Osteocyte (in vitro differentiated cells): ENCODE measurements around the gene RGS16. TPM values are rescaled to one million over a fixed set of nuclear protein-coding genes. Genes with fewer than 3 reads are reported as not detected.
"Not testable (repeated sequence)": the region's sequence is repeated elsewhere in the genome, so short reads cannot be mapped to it uniquely, and the experiment has no call there.

Experiments used
- DNase-seq: peaks from one replicate; pipeline ENCODE4 v3.0.0; 2021; ENCODE audit warnings: mixed read lengths; ENCODE audit not compliant: unreplicated experiment; ENCODE audit errors: extremely low spot score
- H3K27ac Mint-ChIP-seq: one replicate; pipeline ENCODE4 v1.8.0; 2021; ENCODE audit warnings: mild to moderate bottlenecking, mixed read lengths; ENCODE audit not compliant: unreplicated experiment
- H3K27me3 Mint-ChIP-seq: one replicate; pipeline ENCODE4 v1.8.0; 2021; ENCODE audit warnings: mixed read lengths; ENCODE audit not compliant: unreplicated experiment
- H3K36me3 Mint-ChIP-seq: one replicate; pipeline ENCODE4 v1.8.0; 2021; ENCODE audit warnings: mixed read lengths; ENCODE audit not compliant: unreplicated experiment
- H3K4me1 Mint-ChIP-seq: one replicate; pipeline ENCODE4 v1.8.0; 2021; ENCODE audit warnings: mixed read lengths; ENCODE audit not compliant: unreplicated experiment
- H3K4me3 Mint-ChIP-seq: one replicate; pipeline ENCODE4 v1.8.0; 2021; ENCODE audit warnings: mild to moderate bottlenecking, moderate library complexity, mixed read lengths; ENCODE audit not compliant: unreplicated experiment
- H3K9me3 Mint-ChIP-seq: one replicate; pipeline ENCODE4 v1.8.0; 2021; ENCODE audit warnings: mixed read lengths; ENCODE audit not compliant: unreplicated experiment
- total RNA-seq: library from RNA; stranded (reverse); gene quantifications from 2 replicates; pipeline ENCODE4 v1.2.1, GENCODE V29; 2021
- TF ChIP-seq, protein P1 (sequence below): fragments of 200-600 bp; sonication (generic); IDR thresholded peaks from 2 replicates; pipeline ENCODE4 v1.5.0; 2021; ENCODE audit warnings: antibody characterized with exemption, mild to moderate bottlenecking, moderate library complexity

RGS16 gene
- total RNA-seq, 1 donor from 2014 or later = 0.48 TPM

DNA sequence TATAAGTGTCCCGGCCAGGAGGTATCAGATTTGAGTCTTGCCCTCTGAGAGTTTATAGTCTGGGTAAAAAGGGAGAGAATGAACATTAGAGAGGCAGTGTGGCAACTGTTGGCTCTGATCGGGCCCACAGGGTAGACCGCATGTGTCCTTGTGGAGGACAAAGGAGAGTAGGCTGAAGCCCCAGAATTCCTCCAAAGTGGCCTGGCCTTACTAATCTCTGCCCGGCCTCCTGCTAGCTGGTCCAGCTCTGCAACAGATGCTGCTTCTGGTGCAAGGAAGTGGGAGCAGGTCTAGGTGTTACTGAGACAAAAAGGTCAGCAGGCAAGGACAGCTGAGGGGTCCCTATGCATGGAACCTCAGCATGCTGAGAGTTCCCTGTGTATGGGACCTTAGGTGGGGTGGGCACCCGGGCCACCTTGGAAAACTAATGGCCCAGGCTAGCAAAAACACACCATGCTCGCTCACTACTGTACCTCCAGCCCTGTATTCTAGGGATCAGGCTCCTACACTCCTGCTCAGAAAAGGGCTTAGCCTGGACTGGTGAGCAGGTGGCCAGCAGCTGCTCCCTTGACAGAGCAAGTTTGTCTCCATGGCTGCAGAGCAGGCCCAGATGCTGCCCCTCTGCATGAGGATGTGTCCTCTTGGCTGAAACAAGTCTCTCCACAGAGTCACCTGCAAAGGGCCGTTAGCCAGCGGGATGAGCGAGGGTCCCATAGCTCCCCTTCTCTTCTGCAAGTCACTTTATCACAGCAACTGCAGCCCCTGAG lies 30.3 kb upstream of the RGS16 start:
- H3K4me3 Mint-ChIP-seq = no peak overlapping the region
- H3K9me3 Mint-ChIP-seq = no peaks in the 10 kb centered on the region
- TF ChIP-seq, protein P1, sequence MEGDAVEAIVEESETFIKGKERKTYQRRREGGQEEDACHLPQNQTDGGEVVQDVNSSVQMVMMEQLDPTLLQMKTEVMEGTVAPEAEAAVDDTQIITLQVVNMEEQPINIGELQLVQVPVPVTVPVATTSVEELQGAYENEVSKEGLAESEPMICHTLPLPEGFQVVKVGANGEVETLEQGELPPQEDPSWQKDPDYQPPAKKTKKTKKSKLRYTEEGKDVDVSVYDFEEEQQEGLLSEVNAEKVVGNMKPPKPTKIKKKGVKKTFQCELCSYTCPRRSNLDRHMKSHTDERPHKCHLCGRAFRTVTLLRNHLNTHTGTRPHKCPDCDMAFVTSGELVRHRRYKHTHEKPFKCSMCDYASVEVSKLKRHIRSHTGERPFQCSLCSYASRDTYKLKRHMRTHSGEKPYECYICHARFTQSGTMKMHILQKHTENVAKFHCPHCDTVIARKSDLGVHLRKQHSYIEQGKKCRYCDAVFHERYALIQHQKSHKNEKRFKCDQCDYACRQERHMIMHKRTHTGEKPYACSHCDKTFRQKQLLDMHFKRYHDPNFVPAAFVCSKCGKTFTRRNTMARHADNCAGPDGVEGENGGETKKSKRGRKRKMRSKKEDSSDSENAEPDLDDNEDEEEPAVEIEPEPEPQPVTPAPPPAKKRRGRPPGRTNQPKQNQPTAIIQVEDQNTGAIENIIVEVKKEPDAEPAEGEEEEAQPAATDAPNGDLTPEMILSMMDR = no peak
- H3K36me3 Mint-ChIP-seq = peaks cover 2% of the 10 kb centered on the region
- H3K4me1 Mint-ChIP-seq = peaks cover 7% of the 10 kb centered on the region
- H3K27me3 Mint-ChIP-seq = peaks cover 2% of the 10 kb centered on the region
- DNase-seq = no peak
- H3K27ac Mint-ChIP-seq = no peak overlapping the region

DNA sequence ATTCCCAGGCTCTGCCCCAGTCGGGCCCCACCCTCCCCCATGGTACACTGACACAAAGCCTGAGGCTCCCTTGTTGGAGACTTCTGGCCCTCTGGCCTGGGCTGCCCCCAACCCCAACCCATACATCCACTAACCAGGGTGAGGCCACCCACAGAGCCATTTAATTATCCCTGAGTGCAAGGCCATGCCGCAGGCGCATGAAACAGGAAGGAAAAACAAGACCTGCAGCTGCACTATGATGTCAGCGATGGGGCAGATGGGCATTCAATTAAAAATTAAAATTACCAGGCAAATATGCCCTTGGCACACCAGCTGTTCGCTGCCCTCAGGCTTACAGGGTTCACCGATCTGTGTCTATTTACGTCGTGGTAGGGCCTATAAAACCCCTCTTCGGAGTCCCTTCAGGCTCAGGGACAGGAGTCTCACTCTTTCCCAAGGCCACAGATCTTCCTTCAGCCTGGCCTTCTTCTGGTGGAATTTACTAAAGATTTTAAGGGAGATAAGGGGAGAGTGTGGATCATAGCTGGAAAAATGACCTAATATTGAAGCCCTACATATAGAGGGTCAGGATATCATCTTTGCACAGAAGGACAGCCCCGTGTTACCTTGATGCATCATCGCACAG lies 29.6 kb upstream of the RGS16 start:
- Mint-ChIP-seq H3K4me1 (peaks cover 7% of the 10 kb centered on the region), H3K36me3 (peaks cover 2% of the 10 kb centered on the region), H3K27ac (no peak overlapping the region), H3K4me3 (no peak overlapping the region), H3K27me3 (peaks cover 2% of the 10 kb centered on the region), H3K9me3 (no peaks in the 10 kb centered on the region)
- TF ChIP-seq, protein P1 = no peak
- DNase-seq = no peak

DNA sequence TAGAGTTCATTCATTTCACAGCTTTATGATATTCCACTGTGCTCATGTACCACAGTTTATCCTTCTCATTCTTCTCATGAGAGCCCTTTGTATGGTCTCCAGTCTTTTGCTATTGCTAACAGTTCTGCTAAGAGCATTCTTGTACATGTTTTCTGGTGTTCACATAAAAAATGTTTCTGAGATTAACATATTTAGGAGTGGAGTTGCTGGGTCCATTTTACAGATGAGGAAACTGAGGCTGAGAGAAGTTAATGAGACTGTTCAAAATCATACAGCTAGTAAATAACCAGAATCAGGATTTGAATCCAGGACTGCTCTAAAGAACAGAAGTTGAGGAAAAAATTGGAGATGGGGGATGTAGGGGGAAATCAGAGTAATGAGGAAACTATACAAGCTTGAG lies 28.8 kb upstream of the RGS16 start:
- TF ChIP-seq, protein P1 = no peak
- H3K36me3 Mint-ChIP-seq = peaks cover 2% of the 10 kb centered on the region
- H3K4me3 Mint-ChIP-seq = no peak overlapping the region
- peaks cover 2% of the 10 kb centered on the region for H3K27me3 Mint-ChIP-seq
- no peak for DNase-seq
- peaks cover 7% of the 10 kb centered on the region for H3K4me1 Mint-ChIP-seq
- no peaks in the 10 kb centered on the region for H3K9me3 Mint-ChIP-seq
- H3K27ac Mint-ChIP-seq = no peak overlapping the region

DNA sequence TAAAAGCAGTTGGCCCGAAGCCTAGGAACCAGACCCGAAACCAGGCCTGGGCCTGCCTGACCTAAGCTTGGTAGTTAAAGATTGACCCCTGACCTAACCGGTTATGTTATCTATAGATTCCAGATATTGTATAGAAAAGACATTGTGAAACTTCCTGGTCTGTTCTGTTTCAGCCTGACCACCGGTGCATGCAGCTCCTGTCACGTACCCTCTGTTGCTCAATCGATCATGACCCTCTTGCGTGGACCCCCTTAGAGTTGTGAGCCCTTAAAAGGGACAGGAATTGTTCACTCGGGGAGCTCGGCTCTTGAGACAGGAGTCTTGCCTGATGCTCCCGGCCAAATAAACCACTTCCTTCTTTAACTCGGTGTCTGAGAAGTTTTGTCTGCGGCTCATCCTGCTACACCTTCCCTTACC lies 28.3 kb upstream of the RGS16 start:
- not testable (repeated sequence) for H3K36me3 Mint-ChIP-seq, H3K4me1 Mint-ChIP-seq, H3K4me3 Mint-ChIP-seq, DNase-seq, H3K9me3 Mint-ChIP-seq, H3K27me3 Mint-ChIP-seq, H3K27ac Mint-ChIP-seq

DNA sequence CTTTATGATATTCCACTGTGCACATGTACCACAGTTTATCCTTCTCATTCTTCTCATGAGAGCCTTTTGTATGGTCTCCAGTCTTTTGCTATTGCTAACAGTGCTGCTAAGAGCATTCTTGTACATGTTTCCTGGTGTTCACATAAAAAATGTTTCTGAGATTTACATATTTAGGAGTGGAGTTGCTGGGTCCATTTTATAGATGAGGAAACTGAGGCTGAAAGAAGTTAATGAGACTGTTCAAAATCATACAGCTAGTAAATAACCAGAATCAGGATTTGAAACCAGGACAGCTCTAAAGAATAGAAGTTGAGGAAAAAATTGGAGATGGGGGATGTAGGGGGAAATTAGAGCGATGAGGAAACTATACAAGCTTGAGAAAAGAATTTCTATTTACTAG lies 27.8 kb upstream of the RGS16 start:
- Mint-ChIP-seq H3K27me3 (peaks cover 2% of the 10 kb centered on the region), H3K4me1 (peaks cover 9% of the 10 kb centered on the region), H3K4me3 (no peak overlapping the region), H3K36me3 (peaks cover 2% of the 10 kb centered on the region), H3K27ac (no peak overlapping the region), H3K9me3 (no peaks in the 10 kb centered on the region)
- TF ChIP-seq, protein P1 = no peak
- no peak for DNase-seq
